NCI-H82 (cell line): ENCODE results near the gene HMX1.

Source experiments
- DNase-seq: peaks from one replicate; lab custom pipeline; 2025; lab: John Stamatoyannopoulos, UW

HMX1 gene

GRCh38 chr4:8840816-8841455, 30.7 kb downstream of the HMX1 start:
- no peak for DNase-seq

GRCh38 chr4:8840006-8840793, 31.4 kb downstream of the HMX1 start:
- no peak for DNase-seq

GRCh38 chr4:8838961-8839431, 32.6 kb downstream of the HMX1 start:
- no peak for DNase-seq

- no peak for DNase-seq
Observed at GRCh38 chr4:8838296-8838960, 33.2 kb downstream of the HMX1 start.

GRCh38 chr4:8837181-8837841, 34.3 kb downstream of the HMX1 start:
- no peak for DNase-seq

- no peak for DNase-seq
Observed at GRCh38 chr4:8836664-8837171, 34.9 kb downstream of the HMX1 start.

- no peak for DNase-seq
Observed at GRCh38 chr4:8835521-8836365, 35.9 kb downstream of the HMX1 start.

- DNase-seq: no peak
Observed at GRCh38 chr4:8834681-8835220, 36.9 kb downstream of the HMX1 start.

- peak; percentile 1 for DNase-seq
Observed at GRCh38 chr4:8832113-8832915, 39.3 kb downstream of the HMX1 start.

- DNase-seq: no peak
Observed at GRCh38 chr4:8831221-8832112, 40.2 kb downstream of the HMX1 start.

- no peak for DNase-seq
Observed at GRCh38 chr4:8830611-8831200, 40.9 kb downstream of the HMX1 start.

- DNase-seq: no peak
Observed at GRCh38 chr4:8830056-8830455, 41.6 kb downstream of the HMX1 start.

- no peak for DNase-seq
Observed at GRCh38 chr4:8829584-8829983, 42.1 kb downstream of the HMX1 start.

GRCh38 chr4:8828869-8829268, 42.8 kb downstream of the HMX1 start:
- DNase-seq: no peak

GRCh38 chr4:8821151-8821950, 50.3 kb downstream of the HMX1 start:
- DNase-seq: no peak

- DNase-seq: no peak
Observed at GRCh38 chr4:8820178-8821102, 51.2 kb downstream of the HMX1 start.
